GM23338 (cell line): ENCODE results near the gene DCLK1.

Source experiments
- CTCF ChIP-seq, 2 experiments: fragments of 200-600 bp in 1 of 2; sonication (generic) in 1 of 2; conservative IDR thresholded peaks; 2 replicates each; pipeline versions ENCODE4 v1.5.1 to v1.6.1; 2016 to 2017; ENCODE audit warnings: antibody characterized with exemption in 2 of 2, low read depth in 2 of 2, mild to moderate bottlenecking in 2 of 2, moderate library complexity in 1 of 2
- EZH2 ChIP-seq: fragments of 200-600 bp; sonication (generic); IDR thresholded peaks from one replicate; pipeline ENCODE4 v1.8.0; 2017; ENCODE audit warnings: antibody characterized with exemption, mild to moderate bottlenecking, low read depth; ENCODE audit not compliant: unreplicated experiment
- EZH2phosphoT487 ChIP-seq: fragments of 200-600 bp; sonication (generic); IDR thresholded peaks from one replicate; pipeline ENCODE4 v1.8.1; 2018; ENCODE audit warnings: antibody characterized with exemption; ENCODE audit not compliant: unreplicated experiment

- TF ChIP-seq EZH2phosphoT487, result no peak
- TF ChIP-seq CTCF (conservative IDR thresholded peaks at IDR 0.05; ENCODE audit: low read depth in 2 of 2), result no peak
- no peak for TF ChIP-seq EZH2
Measured at GRCh38 chr13:36058116-36058515, 73.1 kb downstream of the DCLK1 start.
